Activated CD8-positive, alpha-beta memory T cell treated with anti-CD3 and anti-CD28 coated beads, Interleukin-2, amount 10 ng/mL, durations not matched to agents 7 days and 5 days (primary cell): ENCODE measurements around the gene ACSM2A. TPM values are rescaled to one million over a fixed set of nuclear protein-coding genes. Genes with fewer than 3 reads are reported as not detected.
"Not testable (repeated sequence)": the region's sequence is repeated elsewhere in the genome, so short reads cannot be mapped to it uniquely, and the experiment has no call there.

Experiments
- ATAC-seq: fragments of 150-1000 bp; cut with Tn5 transposase; one replicate; pipeline ENCODE4 v1.10.0; 2021; ENCODE audit warnings: moderate library complexity
- CTCF ChIA-PET: fragments of 350-600 bp; sonication (Branson Sonifier 250); formaldehyde crosslinking; loops from one replicate; lab custom pipeline; 2021; ENCODE audit warnings: antibody characterized with exemption; lab: Charles Lee
- DNase-seq: peaks from one replicate; pipeline ENCODE4 v3.0.0-alpha.2; 2020
- H3K27ac Mint-ChIP-seq: one replicate; pipeline ENCODE4 v1.8.0; 2021; ENCODE audit warnings: mild to moderate bottlenecking, mixed read lengths
- H3K27me3 Mint-ChIP-seq: one replicate; pipeline ENCODE4 v1.8.0; 2021; ENCODE audit warnings: mixed read lengths
- H3K36me3 Mint-ChIP-seq: one replicate; pipeline ENCODE4 v1.8.0; 2021; ENCODE audit warnings: mild to moderate bottlenecking, mixed read lengths
- H3K4me1 Mint-ChIP-seq: one replicate; pipeline ENCODE4 v1.8.0; 2021; ENCODE audit warnings: mixed read lengths
- H3K4me3 Mint-ChIP-seq: one replicate; pipeline ENCODE4 v1.8.0; 2021; ENCODE audit warnings: mild to moderate bottlenecking, moderate library complexity, mixed read lengths
- H3K9me3 Mint-ChIP-seq: one replicate; pipeline ENCODE4 v1.8.0; 2022; ENCODE audit warnings: low read depth, mixed read lengths
- total RNA-seq, 2 experiments: library from RNA; stranded (reverse); gene quantifications; one replicate each; pipeline ENCODE4 v1.2.3, GENCODE V29; 2021

Gene ACSM2A
- total RNA-seq, 2 experiments from 2014 or later = 0.26 TPM; not detected in 1

DNA sequence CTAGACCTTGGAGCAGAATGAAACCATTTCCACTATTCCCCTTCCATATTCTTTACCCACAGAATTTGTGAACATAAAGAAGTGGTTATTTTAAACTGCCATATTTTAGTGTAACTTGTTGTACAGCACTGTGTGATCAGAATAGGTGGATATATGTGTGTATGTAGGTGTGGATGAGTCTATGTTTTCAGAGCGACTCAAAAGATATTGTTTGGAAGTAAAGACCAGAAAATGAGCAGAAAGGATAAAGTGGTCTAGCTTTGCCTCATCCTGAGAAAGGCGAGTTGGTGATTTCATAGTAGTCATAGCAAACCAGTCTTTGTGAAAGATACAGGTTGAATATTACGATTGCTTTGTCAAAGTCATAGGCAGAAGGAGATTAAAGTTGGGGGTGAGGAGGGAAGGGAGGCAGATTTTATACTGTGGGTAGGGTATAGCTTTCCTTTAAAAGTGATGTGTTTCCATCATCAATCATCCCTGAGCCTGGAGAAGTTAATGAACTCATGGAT, 81.0 kb downstream of the ACSM2A start:
- CTCF ChIA-PET, H3K27ac Mint-ChIP-seq, H3K4me1 Mint-ChIP-seq, H3K36me3 Mint-ChIP-seq, H3K9me3 Mint-ChIP-seq, ATAC-seq, H3K4me3 Mint-ChIP-seq, DNase-seq, H3K27me3 Mint-ChIP-seq: not testable (repeated sequence)

DNA sequence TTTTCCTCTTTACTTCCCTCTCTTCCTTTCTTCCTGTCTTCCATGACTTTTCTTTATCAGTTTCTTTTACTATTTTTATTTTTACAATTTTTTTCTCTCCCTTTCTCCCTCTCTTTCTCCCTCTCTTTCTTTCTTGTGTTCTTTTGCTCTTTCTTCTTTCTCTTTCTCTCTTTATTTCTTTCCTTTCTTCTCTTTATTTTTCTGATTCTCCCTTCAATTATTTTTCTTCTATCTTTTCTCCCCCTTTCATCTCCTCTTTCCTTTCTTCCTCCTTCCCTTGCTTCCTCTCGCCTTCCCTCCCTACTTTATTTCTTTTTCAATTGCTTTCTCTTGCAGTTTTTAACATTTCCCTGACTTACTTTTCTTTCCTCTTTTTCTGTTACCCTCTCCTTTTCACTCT, 85.3 kb downstream of the ACSM2A start:
- DNase-seq, H3K36me3 Mint-ChIP-seq, H3K4me3 Mint-ChIP-seq, H3K4me1 Mint-ChIP-seq, H3K27me3 Mint-ChIP-seq, ATAC-seq, H3K9me3 Mint-ChIP-seq, CTCF ChIA-PET, H3K27ac Mint-ChIP-seq: not testable (repeated sequence)

Other genes starting within 250 kb of the ACSM2A start
- gene GP2, start 124.0 kb upstream of the ACSM2A start, total RNA-seq = not detected
- gene UMOD, start 98.8 kb upstream of the ACSM2A start, total RNA-seq = not detected
- gene PDILT, start 46.8 kb upstream of the ACSM2A start, total RNA-seq = not detected
- not detected for gene ACSM5, start 42.0 kb upstream of the ACSM2A start, total RNA-seq
- under 1 TPM in 1 of 2 experiments, not detected in 1; 0.49 TPM for gene ACSM2B, start 124.8 kb downstream of the ACSM2A start, total RNA-seq
- gene ACSM1, start 246.2 kb downstream of the ACSM2A start, total RNA-seq = not detected